Measurements from ENCODE around the gene CCDC141.

- TF ChIP-seq SIN3A (IDR thresholded peaks at IDR 0.05; ENCODE audit: low read depth) (no peak), POLR2A (IDR thresholded peaks at IDR 0.05; ENCODE audit: borderline replicate concordance, extremely low read depth, insufficient read depth, insufficient read length) (no peak), ZFX (IDR thresholded peaks at IDR 0.05) (no peak), ZNF274 (IDR thresholded peaks at IDR 0.05; ENCODE audit: low read depth, low read length) (no peak), ZBTB33 (IDR thresholded peaks at IDR 0.05; ENCODE audit: extremely low read depth, insufficient replicate concordance, low read length) (no peak), EZH2 (IDR thresholded peaks at IDR 0.05) (no peak), POLR2AphosphoS5 (IDR thresholded peaks at IDR 0.05; ENCODE audit: low read depth, low read length) (no peak), CBX3 (IDR thresholded peaks at IDR 0.05; ENCODE audit: low read depth) (no peak), ELF1 (IDR thresholded peaks at IDR 0.05; ENCODE audit: borderline replicate concordance, low read depth) (no peak), RAD21 (IDR thresholded peaks at IDR 0.05; ENCODE audit: low read depth) (no peak), FOSL1 (IDR thresholded peaks at IDR 0.05; ENCODE audit: low read depth) (no peak), CEBPB (IDR thresholded peaks at IDR 0.05; ENCODE audit: low read depth) (no peak)
- TF ChIP-seq, protein P1, sequence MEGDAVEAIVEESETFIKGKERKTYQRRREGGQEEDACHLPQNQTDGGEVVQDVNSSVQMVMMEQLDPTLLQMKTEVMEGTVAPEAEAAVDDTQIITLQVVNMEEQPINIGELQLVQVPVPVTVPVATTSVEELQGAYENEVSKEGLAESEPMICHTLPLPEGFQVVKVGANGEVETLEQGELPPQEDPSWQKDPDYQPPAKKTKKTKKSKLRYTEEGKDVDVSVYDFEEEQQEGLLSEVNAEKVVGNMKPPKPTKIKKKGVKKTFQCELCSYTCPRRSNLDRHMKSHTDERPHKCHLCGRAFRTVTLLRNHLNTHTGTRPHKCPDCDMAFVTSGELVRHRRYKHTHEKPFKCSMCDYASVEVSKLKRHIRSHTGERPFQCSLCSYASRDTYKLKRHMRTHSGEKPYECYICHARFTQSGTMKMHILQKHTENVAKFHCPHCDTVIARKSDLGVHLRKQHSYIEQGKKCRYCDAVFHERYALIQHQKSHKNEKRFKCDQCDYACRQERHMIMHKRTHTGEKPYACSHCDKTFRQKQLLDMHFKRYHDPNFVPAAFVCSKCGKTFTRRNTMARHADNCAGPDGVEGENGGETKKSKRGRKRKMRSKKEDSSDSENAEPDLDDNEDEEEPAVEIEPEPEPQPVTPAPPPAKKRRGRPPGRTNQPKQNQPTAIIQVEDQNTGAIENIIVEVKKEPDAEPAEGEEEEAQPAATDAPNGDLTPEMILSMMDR (IDR thresholded peaks at IDR 0.05 in 2 of 3, conservative IDR thresholded peaks at IDR 0.05 in 1 of 3; ENCODE audit: borderline replicate concordance in 1 of 3, insufficient read depth in 1 of 3, low read depth in 2 of 3, low read length in 2 of 3) = no peak
- TF ChIP-seq, protein P2, sequence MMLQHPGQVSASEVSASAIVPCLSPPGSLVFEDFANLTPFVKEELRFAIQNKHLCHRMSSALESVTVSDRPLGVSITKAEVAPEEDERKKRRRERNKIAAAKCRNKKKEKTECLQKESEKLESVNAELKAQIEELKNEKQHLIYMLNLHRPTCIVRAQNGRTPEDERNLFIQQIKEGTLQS (IDR thresholded peaks at IDR 0.05) = no peak
Observed at GRCh38 chr2:178829981-178830380, 220.0 kb downstream of the CCDC141 start.

All from HCT116 (cell line).